BE2C (cell line): Measurements from ENCODE around the gene NIPAL3.

ENCODE experiments used
- DNase-seq: peaks from one replicate; pipeline ENCODE4 v3.0.0-alpha.2; 2020
- H3K27me3 ChIP-seq: fragments of 250-450 bp; sonication (Bioruptor Pico); 2 replicates; pipeline ENCODE4 v1.5.1; 2020; ENCODE audit warnings: mild to moderate bottlenecking
- H3K36me3 ChIP-seq: fragments of 250-450 bp; sonication (Bioruptor Pico); 2 replicates; pipeline ENCODE4 v1.5.1; 2020; ENCODE audit warnings: mild to moderate bottlenecking
- H3K4me1 ChIP-seq: fragments of 250-450 bp; sonication (Bioruptor Pico); 2 replicates; pipeline ENCODE4 v1.5.1; 2020
- H3K4me3 ChIP-seq: 2 replicates; pipeline ENCODE4 v1.5.1; 2011; ENCODE audit warnings: low read depth, low read length
- H3K9me3 ChIP-seq: fragments of 250-450 bp; sonication (Bioruptor Pico); 2 replicates; pipeline ENCODE4 v1.5.1; 2020
- TF ChIP-seq, protein P1 (sequence below): IDR thresholded peaks from 2 replicates; pipeline ENCODE4 v1.5.1; 2012; ENCODE audit warnings: mild to moderate bottlenecking, low read depth, low read length

Gene NIPAL3

DNA sequence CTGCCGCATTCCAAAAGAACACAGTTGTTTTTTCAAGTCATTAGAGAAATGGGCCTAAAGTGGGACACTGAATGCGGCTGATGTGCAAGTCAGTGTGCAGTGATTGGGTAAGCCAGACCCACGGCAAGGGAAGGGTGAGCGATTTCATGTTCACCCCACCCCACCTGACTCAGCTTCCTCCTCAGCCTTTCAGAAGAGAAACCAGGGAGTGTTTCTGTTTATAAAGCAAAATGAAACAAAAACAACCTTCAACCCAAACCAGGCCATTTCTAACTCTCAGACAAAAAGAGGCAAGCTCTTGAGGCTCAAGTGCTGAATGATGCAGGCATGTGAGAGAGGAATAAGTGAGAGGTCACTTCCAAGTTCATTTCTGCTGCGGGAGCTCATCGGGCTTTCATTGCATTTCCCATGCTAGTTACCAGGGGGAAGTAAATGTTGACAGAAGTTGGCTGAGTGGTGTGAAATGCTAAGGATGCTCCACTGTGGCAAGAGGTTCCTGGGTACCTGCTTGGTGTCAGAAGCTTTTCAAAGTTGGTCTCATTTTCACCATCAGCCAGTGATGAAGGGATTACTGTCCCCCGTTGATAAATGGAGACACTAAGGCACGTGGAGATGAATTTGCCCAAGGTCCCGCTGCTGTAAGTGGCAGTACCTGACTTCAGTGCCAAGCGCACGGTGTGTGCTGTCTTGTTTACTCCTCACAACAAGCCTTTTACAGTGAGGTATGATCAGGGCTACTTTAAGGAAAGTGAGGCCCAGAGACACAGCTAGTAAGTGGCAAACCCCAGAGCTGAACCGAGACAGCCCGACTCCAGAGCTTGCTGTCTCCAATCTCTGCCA lies 31.1 kb upstream of the NIPAL3 start:
- DNase-seq, result no peak
- TF ChIP-seq, protein P1, sequence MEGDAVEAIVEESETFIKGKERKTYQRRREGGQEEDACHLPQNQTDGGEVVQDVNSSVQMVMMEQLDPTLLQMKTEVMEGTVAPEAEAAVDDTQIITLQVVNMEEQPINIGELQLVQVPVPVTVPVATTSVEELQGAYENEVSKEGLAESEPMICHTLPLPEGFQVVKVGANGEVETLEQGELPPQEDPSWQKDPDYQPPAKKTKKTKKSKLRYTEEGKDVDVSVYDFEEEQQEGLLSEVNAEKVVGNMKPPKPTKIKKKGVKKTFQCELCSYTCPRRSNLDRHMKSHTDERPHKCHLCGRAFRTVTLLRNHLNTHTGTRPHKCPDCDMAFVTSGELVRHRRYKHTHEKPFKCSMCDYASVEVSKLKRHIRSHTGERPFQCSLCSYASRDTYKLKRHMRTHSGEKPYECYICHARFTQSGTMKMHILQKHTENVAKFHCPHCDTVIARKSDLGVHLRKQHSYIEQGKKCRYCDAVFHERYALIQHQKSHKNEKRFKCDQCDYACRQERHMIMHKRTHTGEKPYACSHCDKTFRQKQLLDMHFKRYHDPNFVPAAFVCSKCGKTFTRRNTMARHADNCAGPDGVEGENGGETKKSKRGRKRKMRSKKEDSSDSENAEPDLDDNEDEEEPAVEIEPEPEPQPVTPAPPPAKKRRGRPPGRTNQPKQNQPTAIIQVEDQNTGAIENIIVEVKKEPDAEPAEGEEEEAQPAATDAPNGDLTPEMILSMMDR, result no peak
- Histone ChIP-seq H3K36me3 (no peaks in the 10 kb centered on the region), H3K4me3 (no peak overlapping the region), H3K9me3 (no peaks in the 10 kb centered on the region), H3K27me3 (no peaks in the 10 kb centered on the region), H3K4me1 (no peaks in the 10 kb centered on the region)

DNA sequence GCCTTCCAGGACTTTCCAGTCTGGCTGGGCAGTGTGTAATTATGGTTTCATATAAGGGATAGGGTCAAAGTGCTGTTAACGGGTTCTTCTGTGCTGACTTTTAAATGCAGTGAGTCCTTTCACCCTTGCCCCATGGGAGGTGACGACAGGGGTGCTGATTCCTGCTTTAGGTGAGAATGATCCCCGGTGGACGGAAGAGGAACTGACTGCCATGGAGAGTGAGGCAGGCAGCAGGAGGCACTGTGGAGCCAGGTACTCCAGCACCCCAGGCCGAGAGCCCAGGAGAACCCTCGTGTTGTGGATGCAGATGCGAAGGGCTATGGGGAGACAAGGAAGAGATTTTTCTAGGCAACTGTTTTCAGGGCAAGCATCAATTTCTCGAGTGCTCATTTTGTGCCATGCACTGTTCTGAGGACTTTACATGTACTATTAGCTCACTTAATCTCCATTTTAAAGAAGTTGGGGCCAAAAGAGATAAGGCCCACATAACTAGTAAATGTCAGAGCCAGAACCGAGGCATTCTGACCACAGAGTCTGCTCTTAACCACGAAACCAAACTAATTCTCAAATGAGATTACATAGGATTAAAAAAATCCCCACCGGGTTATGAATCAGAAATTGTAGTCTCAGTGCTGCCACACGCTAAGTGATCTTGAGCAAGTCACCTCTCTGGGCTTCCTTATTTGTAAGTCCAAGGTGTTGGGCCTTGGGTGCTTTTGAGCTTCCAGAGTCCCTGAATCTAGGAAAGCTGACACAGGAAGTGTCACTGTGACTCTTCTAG lies 30.3 kb upstream of the NIPAL3 start:
- Histone ChIP-seq H3K4me3 (no peak overlapping the region), H3K4me1 (no peaks in the 10 kb centered on the region), H3K9me3 (no peaks in the 10 kb centered on the region), H3K36me3 (no peaks in the 10 kb centered on the region), H3K27me3 (no peaks in the 10 kb centered on the region)
- TF ChIP-seq, protein P1, result peak; percentile 29
- no peak for DNase-seq

DNA sequence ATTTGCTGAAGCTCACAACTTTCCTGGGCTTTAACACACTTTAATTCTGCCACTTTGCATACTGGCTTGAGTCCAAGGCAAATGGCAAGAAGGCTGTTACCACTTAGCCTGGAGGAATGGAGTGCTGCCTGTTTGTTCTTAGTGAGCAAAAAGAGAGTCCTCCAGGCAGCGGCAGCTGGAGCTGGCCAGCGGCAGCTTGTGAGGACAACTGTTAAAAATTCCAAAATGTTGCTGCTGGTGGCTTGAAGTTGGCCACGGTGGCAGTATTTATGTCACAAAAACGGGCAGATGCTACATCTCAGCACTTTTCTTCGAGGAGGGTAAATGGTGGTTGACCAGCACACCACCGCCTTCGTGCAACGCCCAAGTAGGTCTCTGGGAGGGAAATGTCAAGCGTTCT lies 29.4 kb upstream of the NIPAL3 start:
- no peaks in the 10 kb centered on the region for H3K4me1 ChIP-seq
- H3K9me3 ChIP-seq, result no peaks in the 10 kb centered on the region
- no peaks in the 10 kb centered on the region for H3K27me3 ChIP-seq
- TF ChIP-seq, protein P1, result no peak
- H3K36me3 ChIP-seq, result no peaks in the 10 kb centered on the region
- H3K4me3 ChIP-seq, result no peak overlapping the region
- DNase-seq, result no peak

DNA sequence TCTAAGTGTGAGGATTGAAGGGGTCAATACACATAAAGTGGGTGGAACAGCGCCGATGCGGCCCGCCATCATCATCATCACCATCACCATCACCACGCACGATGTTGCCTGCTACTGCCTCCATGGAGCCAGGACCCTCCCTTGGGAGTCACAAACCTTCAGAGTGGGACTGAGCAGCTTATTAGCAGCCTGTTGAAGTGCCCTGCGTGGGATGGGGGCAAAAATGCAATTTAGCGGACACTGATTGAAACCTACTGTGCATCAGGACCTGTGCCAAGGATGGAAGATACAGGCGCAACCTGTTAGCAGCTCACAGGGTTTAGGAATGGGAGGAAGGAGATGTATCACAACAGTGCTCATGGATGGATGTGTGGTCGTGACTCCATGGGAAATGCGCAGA lies 28.7 kb upstream of the NIPAL3 start:
- Histone ChIP-seq H3K4me1 (no peaks in the 10 kb centered on the region), H3K4me3 (no peak overlapping the region), H3K27me3 (no peaks in the 10 kb centered on the region), H3K9me3 (no peaks in the 10 kb centered on the region), H3K36me3 (no peaks in the 10 kb centered on the region)
- TF ChIP-seq, protein P1, result no peak
- DNase-seq, result no peak

DNA sequence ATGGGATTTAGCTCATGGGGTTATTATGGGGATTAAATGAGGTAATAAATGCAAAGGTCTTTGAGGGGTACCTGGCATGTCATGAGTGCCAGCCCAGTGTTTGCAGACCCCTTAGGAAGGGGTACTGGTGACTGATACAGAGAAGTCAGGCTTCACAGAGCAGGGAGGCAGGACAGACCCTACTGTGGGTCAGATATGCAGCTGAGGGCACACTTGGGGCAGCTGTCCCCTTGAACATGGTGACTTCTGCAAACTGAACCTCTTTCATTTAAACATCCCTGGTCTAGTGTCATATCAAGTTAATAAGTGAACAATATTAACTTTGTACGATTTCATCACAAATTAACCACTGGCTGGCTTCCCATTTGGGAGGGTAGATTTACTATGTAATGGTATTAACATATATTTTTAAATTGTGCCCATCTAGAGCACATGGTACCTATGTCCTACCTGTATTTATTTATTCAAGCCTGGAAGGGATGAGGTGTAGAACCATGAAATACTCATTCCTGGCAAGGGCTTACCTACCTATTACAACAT lies 27.9 kb upstream of the NIPAL3 start:
- no peaks in the 10 kb centered on the region for H3K4me1 ChIP-seq
- TF ChIP-seq, protein P1, result no peak
- no peaks in the 10 kb centered on the region for H3K27me3 ChIP-seq
- no peak overlapping the region for H3K4me3 ChIP-seq
- DNase-seq, result no peak
- H3K36me3 ChIP-seq, result no peaks in the 10 kb centered on the region
- no peaks in the 10 kb centered on the region for H3K9me3 ChIP-seq
